ENCODE data around the gene FUCA1.
A peak's percentile ranks its signal among the peaks of the same experiment; 100 is the strongest.
"Not testable (repeated sequence)": the region's sequence is repeated elsewhere in the genome, so short reads cannot be mapped to it uniquely, and the experiment has no call there.

The FUCA1 gene

GRCh38 chr1:23908453-23909341, 40.6 kb upstream of the FUCA1 start:
- Histone ChIP-seq H3K27me3 (ENCODE audit: control insufficient read depth in 1 of 2, insufficient read depth in 2 of 2, low read length in 2 of 2) (peaks cover 3 to 9% of the 10 kb centered on the region in 2 donors), H3K9ac (ENCODE audit: low read depth in 1 of 2, low read length in 2 of 2) (no peak overlapping the region), H3K4me3 (ENCODE audit: low read depth in 1 of 2, low read length in 2 of 2) (peak overlapping the region in 1 of 2 donors; percentile 30), H3K27ac (ENCODE audit: low read depth, low read length) (no peak overlapping the region), H3K4me1 (ENCODE audit: control insufficient read depth in 1 of 2, insufficient read depth in 2 of 2, low read length in 2 of 2) (peaks cover 20 to 22% of the 10 kb centered on the region in 2 donors), H3K36me3 (ENCODE audit: control insufficient read depth in 1 of 2, insufficient read depth in 2 of 2, low read length in 2 of 2) (no peaks in the 10 kb centered on the region), H3K9me3 (ENCODE audit: control insufficient read depth in 1 of 2, low read length in 2 of 2) (no peaks in the 10 kb centered on the region)

- peaks cover 11 to 14% of the 10 kb centered on the region in 2 donors for H3K4me1 ChIP-seq (ENCODE audit: control insufficient read depth in 1 of 2, insufficient read depth in 2 of 2, low read length in 2 of 2)
- no peak overlapping the region for H3K27ac ChIP-seq (ENCODE audit: low read depth, low read length)
- H3K9me3 ChIP-seq (ENCODE audit: control insufficient read depth in 1 of 2, low read length in 2 of 2), result no peaks in the 10 kb centered on the region
- peaks cover 15 to 17% of the 10 kb centered on the region in 2 donors for H3K27me3 ChIP-seq (ENCODE audit: control insufficient read depth in 1 of 2, insufficient read depth in 2 of 2, low read length in 2 of 2)
- H3K4me3 ChIP-seq (ENCODE audit: low read depth in 1 of 2, low read length in 2 of 2), result no peak overlapping the region
- no peak overlapping the region for H3K9ac ChIP-seq (ENCODE audit: low read depth in 1 of 2, low read length in 2 of 2)
- no peaks in the 10 kb centered on the region for H3K36me3 ChIP-seq (ENCODE audit: control insufficient read depth in 1 of 2, insufficient read depth in 2 of 2, low read length in 2 of 2)
These were observed 38.6 kb upstream of the FUCA1 start for GRCh38 chr1:23906731-23907130.

- H3K27me3 ChIP-seq (ENCODE audit: control insufficient read depth in 1 of 2, insufficient read depth in 2 of 2, low read length in 2 of 2), result peaks cover 15 to 17% of the 10 kb centered on the region in 2 donors
- H3K9me3 ChIP-seq (ENCODE audit: control insufficient read depth in 1 of 2, low read length in 2 of 2), result no peaks in the 10 kb centered on the region
- H3K4me1 ChIP-seq (ENCODE audit: control insufficient read depth in 1 of 2, insufficient read depth in 2 of 2, low read length in 2 of 2), result peaks cover 0 to 8% of the 10 kb centered on the region in 2 donors
- H3K27ac ChIP-seq (ENCODE audit: low read depth, low read length), result no peak overlapping the region
- H3K9ac ChIP-seq (ENCODE audit: low read depth in 1 of 2, low read length in 2 of 2), result no peak overlapping the region
- no peaks in the 10 kb centered on the region for H3K36me3 ChIP-seq (ENCODE audit: control insufficient read depth in 1 of 2, insufficient read depth in 2 of 2, low read length in 2 of 2)
- no peak overlapping the region for H3K4me3 ChIP-seq (ENCODE audit: low read depth in 1 of 2, low read length in 2 of 2)
These were observed 37.5 kb upstream of the FUCA1 start for GRCh38 chr1:23905461-23906025.

GRCh38 chr1:23904748-23905357, 36.8 kb upstream of the FUCA1 start:
- Histone ChIP-seq H3K9ac (ENCODE audit: low read depth in 1 of 2, low read length in 2 of 2) (no peak overlapping the region), H3K4me3 (ENCODE audit: low read depth in 1 of 2, low read length in 2 of 2) (no peak overlapping the region), H3K9me3 (ENCODE audit: control insufficient read depth in 1 of 2, low read length in 2 of 2) (no peaks in the 10 kb centered on the region), H3K27ac (ENCODE audit: low read depth, low read length) (no peak overlapping the region), H3K36me3 (ENCODE audit: control insufficient read depth in 1 of 2, insufficient read depth in 2 of 2, low read length in 2 of 2) (no peaks in the 10 kb centered on the region), H3K27me3 (ENCODE audit: control insufficient read depth in 1 of 2, insufficient read depth in 2 of 2, low read length in 2 of 2) (peaks cover 15 to 17% of the 10 kb centered on the region in 2 donors), H3K4me1 (ENCODE audit: control insufficient read depth in 1 of 2, insufficient read depth in 2 of 2, low read length in 2 of 2) (peaks cover 0 to 8% of the 10 kb centered on the region in 2 donors)

- no peaks in the 10 kb centered on the region for H3K36me3 ChIP-seq (ENCODE audit: control insufficient read depth in 1 of 2, insufficient read depth in 2 of 2, low read length in 2 of 2)
- H3K9ac ChIP-seq (ENCODE audit: low read depth in 1 of 2, low read length in 2 of 2), result no peak overlapping the region
- no peaks in the 10 kb centered on the region for H3K9me3 ChIP-seq (ENCODE audit: control insufficient read depth in 1 of 2, low read length in 2 of 2)
- H3K4me3 ChIP-seq (ENCODE audit: low read depth in 1 of 2, low read length in 2 of 2), result no peak overlapping the region
- H3K4me1 ChIP-seq (ENCODE audit: control insufficient read depth in 1 of 2, insufficient read depth in 2 of 2, low read length in 2 of 2), result no peaks in the 10 kb centered on the region
- peaks cover 14 to 15% of the 10 kb centered on the region in 2 donors for H3K27me3 ChIP-seq (ENCODE audit: control insufficient read depth in 1 of 2, insufficient read depth in 2 of 2, low read length in 2 of 2)
- no peak overlapping the region for H3K27ac ChIP-seq (ENCODE audit: low read depth, low read length)
These were observed 35.7 kb upstream of the FUCA1 start for GRCh38 chr1:23903754-23904153.

GRCh38 chr1:23902321-23903278, 34.5 kb upstream of the FUCA1 start:
- Histone ChIP-seq H3K4me1 (ENCODE audit: control insufficient read depth in 1 of 2, insufficient read depth in 2 of 2, low read length in 2 of 2) (no peaks in the 10 kb centered on the region), H3K27me3 (ENCODE audit: control insufficient read depth in 1 of 2, insufficient read depth in 2 of 2, low read length in 2 of 2) (peaks cover 14 to 15% of the 10 kb centered on the region in 2 donors), H3K4me3 (ENCODE audit: low read depth in 1 of 2, low read length in 2 of 2) (no peak overlapping the region), H3K9ac (ENCODE audit: low read depth in 1 of 2, low read length in 2 of 2) (no peak overlapping the region), H3K36me3 (ENCODE audit: control insufficient read depth in 1 of 2, insufficient read depth in 2 of 2, low read length in 2 of 2) (no peaks in the 10 kb centered on the region), H3K9me3 (ENCODE audit: control insufficient read depth in 1 of 2, low read length in 2 of 2) (no peaks in the 10 kb centered on the region), H3K27ac (ENCODE audit: low read depth, low read length) (no peak overlapping the region)

- not testable (repeated sequence) for H3K36me3 ChIP-seq (ENCODE audit: control insufficient read depth in 1 of 2, insufficient read depth in 2 of 2, low read length in 2 of 2); H3K27ac ChIP-seq (ENCODE audit: low read depth, low read length)
- peaks cover 12 to 14% of the 10 kb centered on the region in 2 donors for H3K27me3 ChIP-seq (ENCODE audit: control insufficient read depth in 1 of 2, insufficient read depth in 2 of 2, low read length in 2 of 2)
These were observed 31.9 kb upstream of the FUCA1 start for GRCh38 chr1:23900017-23900416.

GRCh38 chr1:23899070-23899469, 31.0 kb upstream of the FUCA1 start:
- Histone ChIP-seq H3K27ac (ENCODE audit: low read depth, low read length) (no peak overlapping the region), H3K4me3 (ENCODE audit: low read depth in 1 of 2, low read length in 2 of 2) (no peak overlapping the region), H3K4me1 (ENCODE audit: control insufficient read depth in 1 of 2, insufficient read depth in 2 of 2, low read length in 2 of 2) (peaks cover 11 to 12% of the 10 kb centered on the region in 2 donors), H3K36me3 (ENCODE audit: control insufficient read depth in 1 of 2, insufficient read depth in 2 of 2, low read length in 2 of 2) (no peaks in the 10 kb centered on the region), H3K9ac (ENCODE audit: low read depth in 1 of 2, low read length in 2 of 2) (no peak overlapping the region), H3K9me3 (ENCODE audit: control insufficient read depth in 1 of 2, low read length in 2 of 2) (no peaks in the 10 kb centered on the region), H3K27me3 (ENCODE audit: control insufficient read depth in 1 of 2, insufficient read depth in 2 of 2, low read length in 2 of 2) (peaks cover 11 to 12% of the 10 kb centered on the region in 2 donors)

More at GRCh38 chr1:23900017-23900416, 31.9 kb upstream of the FUCA1 start:
- H3K4me3 ChIP-seq (ENCODE audit: low read depth in 1 of 2, low read length in 2 of 2); H3K9ac ChIP-seq (ENCODE audit: low read depth in 1 of 2, low read length in 2 of 2); H3K9me3 ChIP-seq (ENCODE audit: control insufficient read depth in 1 of 2, low read length in 2 of 2): not testable (repeated sequence)
- H3K4me1 ChIP-seq (ENCODE audit: control insufficient read depth in 1 of 2, insufficient read depth in 2 of 2, low read length in 2 of 2), result peaks cover 11 to 12% of the 10 kb centered on the region in 2 donors

- Histone ChIP-seq H3K4me1 (ENCODE audit: control insufficient read depth in 1 of 2, insufficient read depth in 2 of 2, low read length in 2 of 2) (peaks cover 11 to 12% of the 10 kb centered on the region in 2 donors), H3K27ac (ENCODE audit: low read depth, low read length) (no peak overlapping the region), H3K36me3 (ENCODE audit: control insufficient read depth in 1 of 2, insufficient read depth in 2 of 2, low read length in 2 of 2) (no peaks in the 10 kb centered on the region), H3K9me3 (ENCODE audit: control insufficient read depth in 1 of 2, low read length in 2 of 2) (no peaks in the 10 kb centered on the region), H3K27me3 (ENCODE audit: control insufficient read depth in 1 of 2, insufficient read depth in 2 of 2, low read length in 2 of 2) (peaks cover 0 to under 1% of the 10 kb centered on the region in 2 donors), H3K9ac (ENCODE audit: low read depth in 1 of 2, low read length in 2 of 2) (no peak overlapping the region), H3K4me3 (ENCODE audit: low read depth in 1 of 2, low read length in 2 of 2) (no peak overlapping the region)
These were observed 29.0 kb upstream of the FUCA1 start for GRCh38 chr1:23897083-23897482.
